ELF-1 (cell line): Measurements from ENCODE around the gene NAV2.

ENCODE experiments used
- DNase-seq: peaks from one replicate; pipeline ENCODE4 v3.0.0-alpha.2; 2016; ENCODE audit warnings: low read depth, low spot score

NAV2 gene

GRCh38 chr11:20034941-20035340, 322.3 kb downstream of the NAV2 start:
- no peak for DNase-seq

GRCh38 chr11:20035375-20035700, 322.7 kb downstream of the NAV2 start:
- DNase-seq: no peak

- peak; percentile 50 for DNase-seq
These were observed 323.3 kb downstream of the NAV2 start for GRCh38 chr11:20035701-20036601.

GRCh38 chr11:20036626-20037335, 324.1 kb downstream of the NAV2 start:
- no peak for DNase-seq

- no peak for DNase-seq
These were observed 324.9 kb downstream of the NAV2 start for GRCh38 chr11:20037396-20038153.

GRCh38 chr11:20038412-20038811, 325.8 kb downstream of the NAV2 start:
- DNase-seq: no peak

- DNase-seq: no peak
These were observed 326.3 kb downstream of the NAV2 start for GRCh38 chr11:20038972-20039371.

GRCh38 chr11:20041499-20041898, 328.9 kb downstream of the NAV2 start:
- DNase-seq: no peak

GRCh38 chr11:20042045-20042639, 329.5 kb downstream of the NAV2 start:
- no peak for DNase-seq

GRCh38 chr11:20042811-20043341, 330.2 kb downstream of the NAV2 start:
- DNase-seq: no peak

GRCh38 chr11:20043992-20044391, 331.4 kb downstream of the NAV2 start:
- no peak for DNase-seq

- peak; percentile 83 for DNase-seq
These were observed 332.6 kb downstream of the NAV2 start for GRCh38 chr11:20045098-20045688.

GRCh38 chr11:20046416-20046815, 333.8 kb downstream of the NAV2 start:
- no peak for DNase-seq

- DNase-seq: no peak
These were observed 334.6 kb downstream of the NAV2 start for GRCh38 chr11:20047006-20047768.

GRCh38 chr11:20047769-20048154, 335.1 kb downstream of the NAV2 start:
- DNase-seq: no peak

- DNase-seq: no peak
These were observed 335.6 kb downstream of the NAV2 start for GRCh38 chr11:20048246-20048645.

- DNase-seq: no peak
These were observed 336.1 kb downstream of the NAV2 start for GRCh38 chr11:20048707-20049106.

- DNase-seq: no peak
These were observed 336.6 kb downstream of the NAV2 start for GRCh38 chr11:20049231-20049630.

- DNase-seq: no peak
These were observed 337.4 kb downstream of the NAV2 start for GRCh38 chr11:20050048-20050447.

- peak; percentile 49 for DNase-seq
These were observed 338.1 kb downstream of the NAV2 start for GRCh38 chr11:20050551-20051333.
